Measurements from ENCODE around the gene MYBBP1A.

MYBBP1A gene

GRCh38 chr17:4513113-4514032 lies 41.8 kb downstream of the MYBBP1A start:
- Histone ChIP-seq H3K4me3 (replicated peaks; ENCODE audit: insufficient read depth, low read length) (no peak overlapping the region), H3K27ac (replicated peaks) (no peak overlapping the region), H3K27me3 (ENCODE audit: insufficient read depth, poor library complexity, severe bottlenecking) (no peaks in the 10 kb centered on the region)
- DNase-seq (ENCODE audit: low read depth in 1 of 2, low spot score in 1 of 2), result no peak
- no peak for TF ChIP-seq REST (IDR thresholded peaks at IDR 0.05; ENCODE audit: insufficient replicate concordance, low read depth)
- no peak for TF ChIP-seq POLR2AphosphoS5 (IDR thresholded peaks at IDR 0.05; ENCODE audit: low read depth)
- TF ChIP-seq CTCF (IDR thresholded peaks at IDR 0.05; ENCODE audit: insufficient read depth, low read length), result no peak
- TF ChIP-seq GABPA (IDR thresholded peaks at IDR 0.05; ENCODE audit: low read depth), result no peak
- no peak for TF ChIP-seq SPI1 (IDR thresholded peaks at IDR 0.05; ENCODE audit: borderline replicate concordance, low read depth)

GRCh38 chr17:4512156-4513112 lies 42.8 kb downstream of the MYBBP1A start:
- H3K27me3 ChIP-seq (ENCODE audit: insufficient read depth, poor library complexity, severe bottlenecking), result no peaks in the 10 kb centered on the region
- H3K4me3 ChIP-seq (replicated peaks; ENCODE audit: insufficient read depth, low read length), result no peak overlapping the region
- no peak overlapping the region for H3K27ac ChIP-seq (replicated peaks)
- no peak for TF ChIP-seq CTCF (IDR thresholded peaks at IDR 0.05; ENCODE audit: insufficient read depth, low read length)
- no peak for TF ChIP-seq GABPA (IDR thresholded peaks at IDR 0.05; ENCODE audit: low read depth)
- no peak for TF ChIP-seq SPI1 (IDR thresholded peaks at IDR 0.05; ENCODE audit: borderline replicate concordance, low read depth)
- TF ChIP-seq REST (IDR thresholded peaks at IDR 0.05; ENCODE audit: insufficient replicate concordance, low read depth), result no peak
- no peak for TF ChIP-seq POLR2AphosphoS5 (IDR thresholded peaks at IDR 0.05; ENCODE audit: low read depth)
- DNase-seq (ENCODE audit: low read depth in 1 of 2, low spot score in 1 of 2), result no peak

GRCh38 chr17:4511199-4511932 lies 43.8 kb downstream of the MYBBP1A start:
- Histone ChIP-seq H3K27me3 (ENCODE audit: insufficient read depth, poor library complexity, severe bottlenecking) (no peaks in the 10 kb centered on the region), H3K4me3 (replicated peaks; ENCODE audit: insufficient read depth, low read length) (no peak overlapping the region), H3K27ac (replicated peaks) (no peak overlapping the region)
- DNase-seq (ENCODE audit: low read depth in 1 of 2, low spot score in 1 of 2), result no peak
- TF ChIP-seq SPI1 (IDR thresholded peaks at IDR 0.05; ENCODE audit: borderline replicate concordance, low read depth) (peak; percentile 19; the same call in 1 of the 2 replicates), GABPA (IDR thresholded peaks at IDR 0.05; ENCODE audit: low read depth) (no peak)
